Stomach (tissue), 4 donors: ENCODE measurements around the gene RPL38.

Experiments used
- EP300 ChIP-seq: sonication (generic); formaldehyde crosslinking; IDR thresholded peaks from one replicate; pipeline ENCODE4 v1.6.1; 2017; ENCODE audit warnings: antibody characterized with exemption
- POLR2A ChIP-seq, 4 donors: fragments of 450-650 bp; IDR thresholded peaks; one replicate each; pipeline ENCODE4 v1.6.1; 2016; ENCODE audit warnings: antibody characterized with exemption in 4 of 4, control low read depth in 2 of 4, mild to moderate bottlenecking in 1 of 4, moderate library complexity in 1 of 4
- POLR2AphosphoS5 ChIP-seq, 3 donors: sonication (generic); formaldehyde crosslinking; IDR thresholded peaks; one replicate each; pipeline ENCODE4 v1.6.1; 2016; ENCODE audit warnings: antibody characterized with exemption in 3 of 3
- TF ChIP-seq, protein P1 (sequence below), 7 experiments: fragments of 450-650 bp in 4 of 7; fragments of 200-600 bp in 3 of 7; sonication (generic) in 3 of 7; IDR thresholded peaks; one replicate each; pipeline ENCODE4 v1.5.1; 2016 to 2019; ENCODE audit warnings: antibody characterized with exemption in 7 of 7, control low read depth in 2 of 7, mild to moderate bottlenecking in 1 of 7

DNA sequence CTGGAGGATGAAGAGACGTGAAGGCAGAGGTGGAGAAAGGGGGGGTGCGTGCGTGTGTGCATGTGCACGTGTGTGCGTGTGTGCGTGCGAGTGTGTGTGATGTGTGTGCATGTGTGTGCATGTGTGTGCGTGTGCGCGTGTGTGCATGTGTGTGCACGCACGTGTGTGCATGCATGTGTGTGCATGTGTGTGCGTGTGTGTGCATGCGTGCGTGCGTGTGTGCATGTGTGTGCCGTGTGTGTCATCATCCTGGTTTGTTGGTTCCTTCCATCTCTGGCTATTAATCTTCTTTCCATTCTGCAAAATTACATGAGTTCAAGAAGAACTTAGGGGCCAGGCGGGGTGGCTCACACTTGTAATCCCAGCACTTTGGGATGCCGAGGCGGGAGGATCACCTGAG, 17.0 kb upstream of the RPL38 start:
- TF ChIP-seq POLR2AphosphoS5 (IDR thresholded peaks at IDR 0.05) (no peak), POLR2A (IDR thresholded peaks at IDR 0.05) (no peak), EP300 (no peak)
- TF ChIP-seq, protein P1, sequence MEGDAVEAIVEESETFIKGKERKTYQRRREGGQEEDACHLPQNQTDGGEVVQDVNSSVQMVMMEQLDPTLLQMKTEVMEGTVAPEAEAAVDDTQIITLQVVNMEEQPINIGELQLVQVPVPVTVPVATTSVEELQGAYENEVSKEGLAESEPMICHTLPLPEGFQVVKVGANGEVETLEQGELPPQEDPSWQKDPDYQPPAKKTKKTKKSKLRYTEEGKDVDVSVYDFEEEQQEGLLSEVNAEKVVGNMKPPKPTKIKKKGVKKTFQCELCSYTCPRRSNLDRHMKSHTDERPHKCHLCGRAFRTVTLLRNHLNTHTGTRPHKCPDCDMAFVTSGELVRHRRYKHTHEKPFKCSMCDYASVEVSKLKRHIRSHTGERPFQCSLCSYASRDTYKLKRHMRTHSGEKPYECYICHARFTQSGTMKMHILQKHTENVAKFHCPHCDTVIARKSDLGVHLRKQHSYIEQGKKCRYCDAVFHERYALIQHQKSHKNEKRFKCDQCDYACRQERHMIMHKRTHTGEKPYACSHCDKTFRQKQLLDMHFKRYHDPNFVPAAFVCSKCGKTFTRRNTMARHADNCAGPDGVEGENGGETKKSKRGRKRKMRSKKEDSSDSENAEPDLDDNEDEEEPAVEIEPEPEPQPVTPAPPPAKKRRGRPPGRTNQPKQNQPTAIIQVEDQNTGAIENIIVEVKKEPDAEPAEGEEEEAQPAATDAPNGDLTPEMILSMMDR (IDR thresholded peaks at IDR 0.05) = no peak
